ENCODE measurements around the gene KIFC1.

DNA sequence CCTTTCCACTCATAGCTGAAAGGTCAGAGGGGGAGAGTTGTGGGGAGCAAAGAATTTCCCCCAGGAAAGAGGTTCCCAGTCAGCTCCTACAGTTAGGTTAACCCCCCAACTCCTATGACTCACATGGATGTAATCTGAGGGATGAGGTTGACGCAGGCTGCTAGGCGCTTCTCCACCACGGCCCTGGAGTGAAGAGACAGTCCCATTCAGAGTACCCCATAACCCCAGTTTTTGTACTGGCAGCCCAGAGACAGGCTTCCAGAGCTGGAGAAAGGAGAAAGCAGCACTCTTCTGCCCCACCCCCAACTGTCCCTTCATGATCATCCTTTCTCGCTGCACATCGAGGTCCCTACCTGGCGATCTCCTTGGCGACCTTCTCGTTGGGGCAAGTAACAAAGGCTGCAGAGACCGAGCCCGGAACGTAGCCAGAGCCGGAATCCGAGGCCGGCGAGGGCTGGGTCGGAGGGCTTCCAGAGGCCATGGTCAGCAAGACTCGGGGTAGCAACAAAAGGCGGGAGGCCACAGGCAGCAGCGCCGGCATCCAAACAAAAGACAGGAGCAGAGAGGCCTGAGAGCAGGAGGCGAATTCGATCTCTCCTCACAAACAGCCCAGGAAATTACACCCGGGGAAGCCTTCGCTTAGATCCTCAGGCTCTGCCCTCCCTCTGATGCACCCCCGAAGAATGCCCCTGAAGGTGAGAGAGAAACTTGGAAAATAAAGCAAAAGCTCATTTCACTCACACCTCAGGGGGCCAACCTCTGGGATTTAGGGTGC, 25.7 kb downstream of the KIFC1 start:
- TF ChIP-seq EZH2 (IDR thresholded peaks at IDR 0.05), result no peak
- TF ChIP-seq POLR2AphosphoS5 (IDR thresholded peaks at IDR 0.05; ENCODE audit: borderline replicate concordance, low read depth, low read length), result 0 out of 2 replicates have a peak, but pooled peaks have one; percentile 9
